Measurements from ENCODE around the gene ATP1A4.

ATP1A4 gene

DNA sequence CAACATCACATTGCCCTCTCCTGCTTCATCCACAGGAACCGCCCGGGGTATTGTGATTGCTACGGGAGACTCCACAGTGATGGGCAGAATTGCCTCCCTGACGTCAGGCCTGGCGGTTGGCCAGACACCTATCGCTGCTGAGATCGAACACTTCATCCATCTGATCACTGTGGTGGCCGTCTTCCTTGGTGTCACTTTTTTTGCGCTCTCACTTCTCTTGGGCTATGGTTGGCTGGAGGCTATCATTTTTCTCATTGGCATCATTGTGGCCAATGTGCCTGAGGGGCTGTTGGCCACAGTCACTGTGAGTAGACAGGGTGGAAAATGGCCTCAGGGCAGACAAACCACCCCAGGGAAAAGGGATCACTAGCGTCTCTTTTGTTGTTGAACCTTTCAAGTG, 12.7 kb downstream of the ATP1A4 start:
- no peak for DNase-seq (ENCODE audit: insufficient read length)
- no peak for FAIRE-seq
- TF ChIP-seq TAF1 (IDR thresholded peaks at IDR 0.05; ENCODE audit: borderline replicate concordance, low read depth, low read length) (no peak), POLR2A (IDR thresholded peaks at IDR 0.05; ENCODE audit: low read depth, low read length) (no peak)

GRCh38 chr1:160166166-160166868, 14.9 kb downstream of the ATP1A4 start:
- no peak for DNase-seq (ENCODE audit: insufficient read length)
- TF ChIP-seq POLR2A (IDR thresholded peaks at IDR 0.05; ENCODE audit: low read depth, low read length) = no peak
- no peak for FAIRE-seq

GRCh38 chr1:160167056-160167455, 15.7 kb downstream of the ATP1A4 start:
- no peak for TF ChIP-seq POLR2A (IDR thresholded peaks at IDR 0.05; ENCODE audit: low read depth, low read length)
- no peak for TF ChIP-seq POLR2AphosphoS5 (IDR thresholded peaks at IDR 0.05; ENCODE audit: low read depth, low read length)
- no peak for TF ChIP-seq TAF1 (IDR thresholded peaks at IDR 0.05; ENCODE audit: borderline replicate concordance, low read depth, low read length)
- DNase-seq (ENCODE audit: insufficient read length) (no peak), FAIRE-seq (no peak)

DNA sequence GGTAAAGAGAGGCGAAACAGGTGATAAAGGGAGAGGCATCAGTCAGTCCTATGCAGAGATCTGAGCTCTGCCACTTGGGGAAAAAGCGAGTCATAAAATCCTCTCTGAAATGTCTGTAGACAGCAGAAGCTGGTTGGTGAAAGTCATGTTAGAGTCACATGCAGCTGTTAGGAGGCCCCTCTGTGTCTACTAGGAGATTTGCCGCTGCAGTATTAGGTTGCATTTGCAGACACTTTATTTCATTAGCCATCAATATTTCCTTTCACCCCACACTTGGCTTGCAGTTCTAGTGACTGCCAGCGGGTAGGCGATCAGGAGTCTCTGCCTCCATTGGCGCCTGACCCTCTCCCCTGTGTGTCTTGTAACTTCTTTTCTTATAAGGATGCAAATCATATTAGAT, 16.2 kb downstream of the ATP1A4 start:
- FAIRE-seq (no peak), DNase-seq (ENCODE audit: insufficient read length) (no peak)
- TF ChIP-seq POLR2AphosphoS5 (IDR thresholded peaks at IDR 0.05; ENCODE audit: low read depth, low read length) (no peak), TAF1 (IDR thresholded peaks at IDR 0.05; ENCODE audit: borderline replicate concordance, low read depth, low read length) (no peak), POLR2A (IDR thresholded peaks at IDR 0.05; ENCODE audit: low read depth, low read length) (no peak)

DNA sequence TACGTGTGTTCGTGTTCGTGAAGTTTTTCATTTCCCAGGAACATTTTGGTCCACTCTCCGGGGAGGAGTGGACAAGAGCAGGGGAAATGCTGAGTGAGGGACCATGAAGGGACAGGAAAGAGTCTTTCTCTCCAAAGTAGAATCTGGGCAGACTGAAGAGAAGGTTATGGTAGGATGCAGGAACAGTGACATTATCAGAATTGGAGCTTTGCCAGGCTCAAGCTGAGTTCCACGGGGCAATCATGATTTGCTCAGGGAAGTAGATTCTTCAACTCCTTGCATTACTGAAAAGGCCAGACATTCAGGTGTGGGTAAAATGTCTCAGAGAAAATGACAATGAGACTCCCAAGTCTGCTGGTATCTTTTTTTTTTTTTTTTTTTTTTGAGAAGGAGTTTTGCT, 16.6 kb downstream of the ATP1A4 start:
- TF ChIP-seq TAF1 (IDR thresholded peaks at IDR 0.05; ENCODE audit: borderline replicate concordance, low read depth, low read length) (no peak), POLR2AphosphoS5 (IDR thresholded peaks at IDR 0.05; ENCODE audit: low read depth, low read length) (no peak), POLR2A (IDR thresholded peaks at IDR 0.05; ENCODE audit: low read depth, low read length) (no peak)
- no peak for FAIRE-seq

DNA sequence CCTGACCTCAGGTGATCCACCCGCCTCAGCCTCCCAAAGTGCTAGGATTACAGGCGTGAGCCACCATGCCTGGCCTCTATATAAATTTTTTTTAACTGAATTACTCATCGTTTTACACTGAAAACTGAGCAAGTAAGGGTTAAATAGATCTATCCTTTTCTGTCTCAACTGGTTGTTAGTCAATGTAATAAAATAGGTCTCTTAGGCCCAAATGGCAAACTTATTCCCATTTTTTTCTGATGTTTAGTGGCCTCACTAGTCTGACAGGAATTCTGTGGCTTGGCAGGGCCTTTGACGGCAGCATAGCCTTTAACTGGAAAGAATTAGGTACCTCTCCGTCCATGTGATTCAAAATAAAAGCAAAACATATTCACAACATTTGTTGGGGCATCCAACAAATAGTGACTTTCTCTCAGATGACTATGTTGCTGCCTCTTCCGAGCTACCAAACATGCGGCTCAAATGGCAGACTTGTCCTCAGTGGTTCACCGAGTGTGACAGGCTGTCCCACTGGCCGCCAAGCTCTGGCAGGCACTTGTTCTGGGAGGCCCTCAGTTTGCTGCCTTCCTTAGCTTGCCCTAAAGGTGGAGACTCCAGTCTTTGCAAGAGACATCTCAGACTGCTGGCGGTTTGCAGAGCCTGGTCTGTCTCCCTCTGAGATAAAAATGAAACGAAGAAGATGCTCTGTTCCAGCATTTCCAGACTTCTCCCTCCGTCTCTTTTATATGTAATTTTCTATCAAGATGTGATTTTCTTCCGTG, 17.4 kb downstream of the ATP1A4 start:
- FAIRE-seq (no peak), DNase-seq (ENCODE audit: insufficient read length) (no peak)
- TF ChIP-seq POLR2A (IDR thresholded peaks at IDR 0.05; ENCODE audit: low read depth, low read length) (no peak), TAF1 (IDR thresholded peaks at IDR 0.05; ENCODE audit: borderline replicate concordance, low read depth, low read length) (no peak), POLR2AphosphoS5 (IDR thresholded peaks at IDR 0.05; ENCODE audit: low read depth, low read length) (no peak)

More for the DNA sequence above, 16.6 kb downstream of the ATP1A4 start:
- DNase-seq (ENCODE audit: insufficient read length) = no peak

DNA sequence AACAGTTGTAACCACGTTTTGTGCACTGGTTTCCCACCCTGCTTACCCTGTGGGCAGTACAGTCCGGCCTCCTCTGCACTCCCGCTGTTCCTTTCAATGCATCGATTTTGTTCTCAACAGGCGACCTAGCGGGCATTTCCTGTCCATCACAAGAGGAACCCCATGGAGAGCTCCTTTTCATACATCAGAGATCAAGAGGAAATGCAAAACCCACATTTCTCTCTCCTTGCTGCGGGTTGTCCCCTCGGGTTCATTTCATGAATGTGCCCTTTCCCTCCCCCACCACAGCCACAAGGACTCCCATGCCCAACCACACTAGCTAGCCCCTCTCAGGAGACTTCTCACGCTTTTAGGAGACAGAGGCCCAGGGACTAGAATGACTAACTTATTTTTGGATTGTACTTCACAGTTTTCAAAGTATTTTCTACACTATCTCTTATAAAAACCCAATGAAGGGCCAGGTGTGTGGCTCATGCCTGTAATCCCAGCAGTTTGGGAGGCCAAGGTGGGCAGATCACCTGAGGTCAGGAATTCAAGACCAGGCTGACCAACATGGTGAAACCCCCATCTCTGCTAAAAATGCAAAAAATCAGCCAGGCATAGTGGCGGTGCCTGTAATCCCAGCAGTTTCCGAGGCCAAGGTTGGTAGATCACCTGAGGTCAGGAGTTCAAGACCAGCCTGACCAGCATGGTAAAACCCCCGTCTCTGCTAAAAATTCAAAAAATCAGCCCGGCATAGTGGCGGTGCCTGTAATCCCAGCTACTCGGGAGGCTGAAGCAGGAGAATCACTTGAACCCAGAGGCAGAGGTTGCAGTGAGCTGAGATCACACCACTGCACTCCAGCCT, 18.4 kb downstream of the ATP1A4 start:
- FAIRE-seq (no peak), DNase-seq (ENCODE audit: insufficient read length) (no peak)
- TF ChIP-seq TAF1 (IDR thresholded peaks at IDR 0.05; ENCODE audit: borderline replicate concordance, low read depth, low read length) (no peak), POLR2A (IDR thresholded peaks at IDR 0.05; ENCODE audit: low read depth, low read length) (no peak), POLR2AphosphoS5 (IDR thresholded peaks at IDR 0.05; ENCODE audit: low read depth, low read length) (no peak)

DNA sequence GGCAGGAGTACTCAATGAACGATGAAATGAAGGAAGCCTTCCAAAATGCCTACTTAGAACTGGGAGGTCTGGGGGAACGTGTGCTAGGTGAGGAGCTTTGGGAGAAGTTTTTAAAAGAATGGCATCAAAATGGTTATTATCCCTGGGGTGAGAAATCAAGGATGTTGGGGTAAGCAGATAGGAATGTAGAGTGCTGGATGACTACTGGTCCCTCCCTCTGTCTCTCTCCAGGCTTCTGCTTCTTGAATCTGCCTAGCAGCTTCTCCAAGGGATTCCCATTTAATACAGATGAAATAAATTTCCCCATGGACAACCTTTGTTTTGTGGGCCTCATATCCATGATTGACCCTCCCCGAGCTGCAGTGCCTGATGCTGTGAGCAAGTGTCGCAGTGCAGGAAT, 20.0 kb downstream of the ATP1A4 start:
- no peak for DNase-seq (ENCODE audit: insufficient read length)
- FAIRE-seq = no peak
- no peak for TF ChIP-seq POLR2AphosphoS5 (IDR thresholded peaks at IDR 0.05; ENCODE audit: low read depth, low read length)
- no peak for TF ChIP-seq TAF1 (IDR thresholded peaks at IDR 0.05; ENCODE audit: borderline replicate concordance, low read depth, low read length)
- TF ChIP-seq POLR2A (IDR thresholded peaks at IDR 0.05; ENCODE audit: low read depth, low read length) = no peak

DNA sequence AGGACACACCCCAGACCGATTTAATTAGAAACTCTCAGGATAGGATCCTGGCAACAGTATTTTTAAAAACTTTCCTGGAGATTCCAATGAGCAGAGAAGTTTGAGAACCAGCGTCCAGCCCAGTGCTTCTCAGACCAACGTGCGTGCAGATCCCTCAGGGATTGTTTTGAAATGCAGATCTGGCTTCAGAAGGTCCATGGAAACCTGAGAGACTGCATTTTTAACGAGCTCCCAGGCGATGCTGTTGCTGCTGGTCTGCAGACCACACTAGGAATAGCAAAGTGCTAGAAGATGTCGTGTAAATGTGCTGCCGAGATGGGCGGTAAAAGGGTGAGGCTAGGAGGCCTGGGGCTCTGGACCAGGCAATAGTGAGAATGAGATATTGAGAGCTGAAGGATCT, 20.6 kb downstream of the ATP1A4 start:
- TF ChIP-seq POLR2A (IDR thresholded peaks at IDR 0.05; ENCODE audit: low read depth, low read length) = no peak
- TF ChIP-seq POLR2AphosphoS5 (IDR thresholded peaks at IDR 0.05; ENCODE audit: low read depth, low read length) = no peak
- no peak for TF ChIP-seq TAF1 (IDR thresholded peaks at IDR 0.05; ENCODE audit: borderline replicate concordance, low read depth, low read length)
- FAIRE-seq = no peak
- DNase-seq (ENCODE audit: insufficient read length) = no peak

GRCh38 chr1:160177231-160177630, 25.8 kb downstream of the ATP1A4 start:
- FAIRE-seq = no peak
- TF ChIP-seq POLR2AphosphoS5 (IDR thresholded peaks at IDR 0.05; ENCODE audit: low read depth, low read length) (no peak), POLR2A (IDR thresholded peaks at IDR 0.05; ENCODE audit: low read depth, low read length) (no peak), TAF1 (IDR thresholded peaks at IDR 0.05; ENCODE audit: borderline replicate concordance, low read depth, low read length) (no peak)
- DNase-seq (ENCODE audit: insufficient read length) = no peak

- TF ChIP-seq TAF1 (IDR thresholded peaks at IDR 0.05; ENCODE audit: borderline replicate concordance, low read depth, low read length) = no peak
- no peak for TF ChIP-seq POLR2AphosphoS5 (IDR thresholded peaks at IDR 0.05; ENCODE audit: low read depth, low read length)
- TF ChIP-seq POLR2A (IDR thresholded peaks at IDR 0.05; ENCODE audit: low read depth, low read length) = no peak
- FAIRE-seq = no peak
- DNase-seq (ENCODE audit: insufficient read length) = no peak
These were observed 26.3 kb downstream of the ATP1A4 start for GRCh38 chr1:160177667-160178066.

Data from GM12892 (cell line).